PFSK-1 (cell line): ENCODE data around the gene RNF217.

Experiments used
- POLR2AphosphoS5 ChIP-seq: IDR thresholded peaks from 2 replicates; pipeline ENCODE4 v1.6.1; 2012; ENCODE audit warnings: low read depth, mild to moderate bottlenecking, control low read depth, low read length, moderate library complexity
- TF ChIP-seq, protein P1 (sequence below), 2 experiments: IDR thresholded peaks; 2 replicates each; pipeline versions ENCODE4 v1.6.1 to v1.8.0; 2011 to 2012; ENCODE audit warnings: low read depth in 2 of 2, low read length in 2 of 2, control low read depth in 1 of 2, inconsistent platforms in 1 of 2, mild to moderate bottlenecking in 1 of 2, moderate library complexity in 1 of 2; ENCODE audit not compliant: insufficient read depth in 1 of 2

DNA sequence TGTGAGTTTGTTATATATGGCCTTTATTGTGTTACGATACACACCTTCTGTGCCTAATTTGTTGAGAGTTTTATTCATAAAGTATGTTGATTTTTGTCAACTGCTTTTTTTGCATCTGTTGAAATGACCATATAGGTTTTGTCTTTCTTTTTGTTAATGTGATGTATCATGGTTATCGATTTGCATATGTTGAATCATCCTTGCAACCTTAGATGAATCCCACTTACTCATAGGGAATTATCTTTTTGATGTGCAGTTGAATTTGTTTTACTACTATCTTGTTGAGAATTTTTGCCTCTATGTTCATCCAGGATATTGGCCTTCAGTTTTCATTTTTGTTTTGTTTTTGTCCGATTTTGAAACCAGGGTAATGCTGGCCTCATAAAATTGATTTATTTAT is 145.7 kb downstream of the RNF217 start:
- TF ChIP-seq POLR2AphosphoS5, result no peak
- TF ChIP-seq, protein P1, sequence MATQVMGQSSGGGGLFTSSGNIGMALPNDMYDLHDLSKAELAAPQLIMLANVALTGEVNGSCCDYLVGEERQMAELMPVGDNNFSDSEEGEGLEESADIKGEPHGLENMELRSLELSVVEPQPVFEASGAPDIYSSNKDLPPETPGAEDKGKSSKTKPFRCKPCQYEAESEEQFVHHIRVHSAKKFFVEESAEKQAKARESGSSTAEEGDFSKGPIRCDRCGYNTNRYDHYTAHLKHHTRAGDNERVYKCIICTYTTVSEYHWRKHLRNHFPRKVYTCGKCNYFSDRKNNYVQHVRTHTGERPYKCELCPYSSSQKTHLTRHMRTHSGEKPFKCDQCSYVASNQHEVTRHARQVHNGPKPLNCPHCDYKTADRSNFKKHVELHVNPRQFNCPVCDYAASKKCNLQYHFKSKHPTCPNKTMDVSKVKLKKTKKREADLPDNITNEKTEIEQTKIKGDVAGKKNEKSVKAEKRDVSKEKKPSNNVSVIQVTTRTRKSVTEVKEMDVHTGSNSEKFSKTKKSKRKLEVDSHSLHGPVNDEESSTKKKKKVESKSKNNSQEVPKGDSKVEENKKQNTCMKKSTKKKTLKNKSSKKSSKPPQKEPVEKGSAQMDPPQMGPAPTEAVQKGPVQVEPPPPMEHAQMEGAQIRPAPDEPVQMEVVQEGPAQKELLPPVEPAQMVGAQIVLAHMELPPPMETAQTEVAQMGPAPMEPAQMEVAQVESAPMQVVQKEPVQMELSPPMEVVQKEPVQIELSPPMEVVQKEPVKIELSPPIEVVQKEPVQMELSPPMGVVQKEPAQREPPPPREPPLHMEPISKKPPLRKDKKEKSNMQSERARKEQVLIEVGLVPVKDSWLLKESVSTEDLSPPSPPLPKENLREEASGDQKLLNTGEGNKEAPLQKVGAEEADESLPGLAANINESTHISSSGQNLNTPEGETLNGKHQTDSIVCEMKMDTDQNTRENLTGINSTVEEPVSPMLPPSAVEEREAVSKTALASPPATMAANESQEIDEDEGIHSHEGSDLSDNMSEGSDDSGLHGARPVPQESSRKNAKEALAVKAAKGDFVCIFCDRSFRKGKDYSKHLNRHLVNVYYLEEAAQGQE (IDR thresholded peaks at IDR 0.05; ENCODE audit: insufficient read depth in 1 of 2, low read depth in 2 of 2, low read length in 2 of 2), result no peak
